Naive thymus-derived CD4-positive, alpha-beta T cell (primary cell): Measurements from ENCODE around the gene GSKIP. TPM values are rescaled to one million over a fixed set of nuclear protein-coding genes. Genes with fewer than 3 reads are reported as not detected.

Source experiments
- ATAC-seq: fragments of 150-1000 bp; cut with Tn5 transposase; 2 replicates; pipeline ENCODE4 v1.10.0; 2021; ENCODE audit warnings: mild to moderate bottlenecking, moderate library complexity
- CTCF ChIA-PET: fragments of 350-600 bp; sonication (Branson Sonifier 250); formaldehyde crosslinking; loops from one replicate; lab custom pipeline; 2021; ENCODE audit warnings: antibody characterized with exemption; lab: Charles Lee
- POLR2A ChIA-PET: fragments of 350-600 bp; sonication (Branson Sonifier 250); formaldehyde crosslinking; loops from one replicate; lab custom pipeline; 2021; ENCODE audit warnings: antibody characterized with exemption, inconsistent platforms; lab: Charles Lee
- DNase-seq, 9 donors: peaks; one replicate each; pipeline versions ENCODE4 v3.0.0 to v3.0.0-alpha.2; 2020 to 2022; ENCODE audit warnings: mixed read lengths in 1 of 9
- H3K27ac ChIP-seq: one replicate; pipeline ENCODE4 v1.7.0; 2013; ENCODE audit warnings: mild to moderate bottlenecking, low read depth, low read length, moderate library complexity
- H3K27me3 ChIP-seq, 2 donors: one replicate each; pipeline ENCODE4 v1.7.0; 2013; ENCODE audit warnings: low read length in 2 of 2, mild to moderate bottlenecking in 2 of 2, moderate library complexity in 2 of 2; ENCODE audit not compliant: control insufficient read depth in 2 of 2, insufficient read depth in 2 of 2
- H3K36me3 ChIP-seq, 3 experiments: 1 replicate in 2 of 3; 2 replicates in 1 of 3; pipeline ENCODE4 v1.7.0; 2013; ENCODE audit warnings: low read length in 3 of 3, mild to moderate bottlenecking in 3 of 3, moderate library complexity in 1 of 3; ENCODE audit not compliant: insufficient read depth in 3 of 3, control insufficient read depth in 2 of 3
- H3K4me1 ChIP-seq, 2 donors: one replicate each; pipeline ENCODE4 v1.7.0; 2013; ENCODE audit warnings: low read length in 2 of 2, mild to moderate bottlenecking in 2 of 2, moderate library complexity in 1 of 2; ENCODE audit not compliant: control insufficient read depth in 2 of 2, insufficient read depth in 2 of 2
- H3K4me3 ChIP-seq: 2 replicates; pipeline ENCODE4 v1.7.0; 2013; ENCODE audit warnings: mild to moderate bottlenecking, low read length
- H3K9me3 ChIP-seq, 3 experiments: 1 replicate in 2 of 3; 2 replicates in 1 of 3; pipeline ENCODE4 v1.7.0; 2013; ENCODE audit warnings: low read length in 3 of 3; ENCODE audit not compliant: control insufficient read depth in 2 of 3
- H3K27ac Mint-ChIP-seq, 9 donors: one replicate each; pipeline ENCODE4 v1.8.0; 2020 to 2022; ENCODE audit warnings: mixed read lengths in 9 of 9, mild to moderate bottlenecking in 8 of 9, moderate library complexity in 5 of 9, inconsistent platforms in 2 of 9
- H3K27me3 Mint-ChIP-seq, 5 donors: one replicate each; pipeline ENCODE4 v1.8.0; 2021 to 2022; ENCODE audit warnings: mixed read lengths in 5 of 5, mild to moderate bottlenecking in 1 of 5
- H3K36me3 Mint-ChIP-seq, 5 donors: one replicate each; pipeline ENCODE4 v1.8.0; 2020 to 2022; ENCODE audit warnings: mixed read lengths in 5 of 5, mild to moderate bottlenecking in 3 of 5, inconsistent platforms in 1 of 5
- H3K4me1 Mint-ChIP-seq, 7 donors: one replicate each; pipeline ENCODE4 v1.8.0; 2020 to 2022; ENCODE audit warnings: mixed read lengths in 7 of 7, mild to moderate bottlenecking in 3 of 7, inconsistent platforms in 1 of 7
- H3K4me3 Mint-ChIP-seq, 10 donors: one replicate each; pipeline ENCODE4 v1.8.0; 2020 to 2022; ENCODE audit warnings: mild to moderate bottlenecking in 10 of 10, mixed read lengths in 10 of 10, moderate library complexity in 6 of 10, inconsistent platforms in 2 of 10
- H3K9me3 Mint-ChIP-seq, 11 donors: one replicate each; pipeline ENCODE4 v1.8.0; 2020 to 2022; ENCODE audit warnings: mixed read lengths in 11 of 11, mild to moderate bottlenecking in 4 of 11, inconsistent platforms in 1 of 11, moderate library complexity in 1 of 11
- intact Hi-C, 2 donors: fragments of 100-400 bp; cut with micrococcal nuclease; formaldehyde crosslinking; loops; one replicate each; pipeline ENCODE4 v1.15.1; 2023
- polyA plus RNA-seq, 2 donors: library from polyadenylated mRNA; unstranded; fragments of 300-500 nt; fragmentation: Illumina TruSeq; gene quantifications; one replicate each; pipeline ENCODE4 v1.2.3, GENCODE V29; 2021
- total RNA-seq, 6 experiments: library from RNA in 5 of 6; stranded (reverse) in 5 of 6; gene quantifications; 1 replicate in 5 of 6; 2 replicates in 1 of 6; pipeline ENCODE4 v1.2.3 and lab custom pipeline; 2021 to 2026

GSKIP gene
- 10 to 100 TPM in 3 of 5 experiments, 1 to 10 TPM in 2; 6.7 to 17.7 (median 14.9) TPM for total RNA-seq
- 10 to 100 TPM; 21.1 to 22.1 TPM for polyA plus RNA-seq
- 18.3 reads per million, percentile 48 among the genes with 10 or more reads in this experiment for total RNA-seq (lab: John Stamatoyannopoulos, UW)

DNA sequence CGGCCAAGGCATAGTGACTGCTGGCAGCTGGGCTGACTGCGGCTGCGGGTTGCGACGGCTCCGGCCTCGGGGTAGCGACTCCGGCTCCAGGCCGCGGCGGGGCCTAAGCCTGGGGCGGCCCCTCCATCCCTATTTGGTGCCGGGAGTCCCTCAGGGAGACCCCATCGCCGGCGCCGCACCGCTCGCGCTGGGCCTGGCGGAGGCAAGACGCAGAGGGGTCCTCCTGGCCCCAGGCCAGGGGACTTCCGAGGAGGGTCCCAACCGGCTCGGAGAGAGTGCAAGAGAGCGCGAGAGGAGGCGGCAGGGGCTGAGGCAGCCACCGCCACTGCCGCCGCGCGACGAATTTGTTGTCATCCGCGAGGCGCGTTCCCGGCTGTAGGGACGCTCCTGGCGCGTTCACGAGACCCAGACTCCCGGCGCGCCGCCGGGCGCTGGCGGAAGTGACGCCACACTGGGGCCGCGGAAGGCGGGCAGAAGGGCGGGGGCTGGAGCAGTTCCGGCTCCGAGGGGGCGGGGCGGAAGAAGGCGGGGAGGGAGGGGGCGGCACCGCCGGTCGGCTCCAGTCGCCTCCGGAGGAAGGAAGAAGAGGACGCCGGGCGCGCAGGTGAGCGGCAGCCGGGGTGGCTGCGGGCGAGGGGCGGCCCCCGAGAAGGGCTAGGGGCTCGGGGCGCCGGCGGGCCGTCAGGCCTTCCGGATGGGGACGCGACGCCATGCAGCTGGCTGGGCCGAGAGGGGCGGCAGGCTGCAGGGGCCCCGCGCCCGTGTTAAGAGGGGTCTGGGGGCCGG, at the start of gene GSKIP, which contains the start of gene ATG2B:
Gene GSKIP (plus strand): TSS at position 562 of the 786 bp plus-strand sequence. CDS start 18,722 bp downstream, outside the sequence.
Gene ATG2B (minus strand): TSS at position 377 of the 786 bp plus-strand sequence. CDS start 365 bp downstream, at position 12.
- Histone ChIP-seq H3K9me3 (no peaks in the 10 kb centered on the region), H3K27ac (peak within 1 kb of the TSS; percentile 90), H3K4me3 (peak within 1 kb of the TSS; percentile 72), H3K27me3 (no peaks in the 10 kb centered on the region), H3K4me1 (peaks cover 19 to 27% of the 10 kb centered on the region in 2 donors), H3K36me3 (peaks cover 0 to 9% (median 0%) of the 10 kb centered on the region in 3 experiments)
- ChIA-PET POLR2A (interaction anchor here (1.0 to 1.9 kb wide), 5 partner anchors 11 to 31 kb away, joined by 3 to 8 read pairs (median 4); partner anchors contain the start of gene AK7), CTCF (no interaction called here)
- intact Hi-C loops: loop anchor here (1.0 to 10.0 kb wide), 9 partner anchors 28 to 1208 kb away; partner anchors contain the start of genes DICER1 (in 2 of the 2), PAPOLA (in 2 of the 2) and VRK1 (in 2 of the 2)
- Mint-ChIP-seq H3K36me3 (peaks cover 0 to 6% (median 3%) of the 10 kb centered on the region in 5 donors), H3K4me3 (peak within 1 kb of the TSS; percentile 82 to 97 (median 90)), H3K27me3 (no peaks in the 10 kb centered on the region), H3K9me3 (no peaks in the 10 kb centered on the region), H3K27ac (peak within 1 kb of the TSS; percentile 82 to 97 (median 89)), H3K4me1 (peaks cover 40 to 72% (median 60%) of the 10 kb centered on the region in 7 donors)
- peak; percentile 95 to 99 (median 98) for DNase-seq
- ATAC-seq: peak; percentile 94

- H3K9me3 ChIP-seq: no peaks in the 10 kb centered on the region
- H3K27me3 Mint-ChIP-seq: no peaks in the 10 kb centered on the region
- no peaks in the 10 kb centered on the region for H3K4me1 ChIP-seq
- ChIA-PET CTCF (no interaction called here), POLR2A (no interaction called here)
- H3K27me3 ChIP-seq: no peaks in the 10 kb centered on the region
- no peak overlapping the region for H3K4me3 ChIP-seq
- H3K36me3 Mint-ChIP-seq: peaks cover 5 to 39% (median 25%) of the 10 kb centered on the region in 5 donors
- no peaks in the 10 kb centered on the region for H3K4me1 Mint-ChIP-seq
- ATAC-seq (no peak), DNase-seq (no peak)
- H3K9me3 Mint-ChIP-seq: no peaks in the 10 kb centered on the region
- no peak overlapping the region for H3K27ac ChIP-seq
- intact Hi-C loops: no loop called here
- no peak overlapping the region for H3K27ac Mint-ChIP-seq
- no peak overlapping the region for H3K4me3 Mint-ChIP-seq
- H3K36me3 ChIP-seq: peaks cover 5 to 59% (median 20%) of the 10 kb centered on the region in 3 experiments
These were observed 47.2 kb upstream of the GSKIP start for GRCh38 chr14:96316087-96316486.

DNA sequence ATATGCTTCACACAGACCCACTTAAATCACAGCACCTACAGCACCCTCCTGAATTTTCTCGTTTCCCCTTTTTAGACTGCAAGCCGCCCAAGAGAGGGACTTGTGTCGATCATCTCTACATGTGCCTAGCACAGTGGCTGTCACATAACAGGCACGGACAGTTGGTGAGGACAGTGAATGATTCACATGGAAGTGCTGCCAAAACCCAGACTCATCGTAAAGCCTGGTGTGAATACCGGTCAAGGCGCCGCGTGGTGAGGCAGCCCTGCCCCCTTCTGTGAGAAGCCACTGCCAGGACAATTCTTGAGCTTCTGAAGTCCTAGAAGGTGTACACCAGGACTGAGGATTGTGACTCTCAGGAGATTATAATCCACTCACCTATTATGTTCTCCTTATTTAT, 44.5 kb upstream of the GSKIP start:
- Histone ChIP-seq H3K4me3 (no peak overlapping the region), H3K27ac (no peak overlapping the region), H3K4me1 (no peaks in the 10 kb centered on the region), H3K27me3 (no peaks in the 10 kb centered on the region), H3K36me3 (peaks cover 9 to 64% (median 11%) of the 10 kb centered on the region in 3 experiments), H3K9me3 (no peaks in the 10 kb centered on the region)
- H3K9me3 Mint-ChIP-seq: no peaks in the 10 kb centered on the region
- ChIA-PET POLR2A (interaction anchor here (0.6 kb wide), 1 partner anchor 336 kb away, joined by 3 read pairs; no protein-coding TSS in a partner anchor), CTCF (no interaction called here)
- no peak for DNase-seq
- H3K36me3 Mint-ChIP-seq: peaks cover 9 to 52% (median 23%) of the 10 kb centered on the region in 5 donors
- no peak for ATAC-seq
- intact Hi-C loops: no loop called here
- no peaks in the 10 kb centered on the region for H3K4me1 Mint-ChIP-seq
- H3K27me3 Mint-ChIP-seq: no peaks in the 10 kb centered on the region
- peak overlapping the region in 1 of 9 donors; percentile 12 for H3K27ac Mint-ChIP-seq
- no peak overlapping the region for H3K4me3 Mint-ChIP-seq

DNA sequence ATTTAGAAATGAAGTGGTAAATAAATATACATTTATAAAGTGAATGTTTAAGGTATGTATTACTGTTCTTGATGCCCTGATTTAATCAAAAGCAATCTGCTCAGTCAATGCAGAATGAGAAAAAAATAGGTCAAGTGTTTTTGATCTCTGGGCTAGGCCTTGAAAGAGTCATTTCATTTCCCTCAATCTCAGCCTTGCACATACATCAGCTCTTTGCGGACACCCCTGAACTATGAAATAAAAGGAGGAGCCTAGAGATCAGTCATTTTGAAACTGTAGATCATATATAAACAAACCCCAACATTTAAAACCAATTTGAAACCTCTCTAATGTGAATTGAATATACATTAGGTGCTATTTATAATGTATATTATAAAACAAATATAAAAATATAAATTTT, 42.7 kb upstream of the GSKIP start:
- no peaks in the 10 kb centered on the region for H3K4me1 ChIP-seq
- Mint-ChIP-seq H3K27ac (no peak overlapping the region), H3K9me3 (no peaks in the 10 kb centered on the region), H3K4me3 (no peak overlapping the region), H3K27me3 (no peaks in the 10 kb centered on the region), H3K4me1 (no peaks in the 10 kb centered on the region), H3K36me3 (peaks cover 9 to 55% (median 18%) of the 10 kb centered on the region in 5 donors)
- no peaks in the 10 kb centered on the region for H3K27me3 ChIP-seq
- ATAC-seq (no peak), DNase-seq (no peak)
- ChIA-PET POLR2A (no interaction called here), CTCF (no interaction called here)
- no peak overlapping the region for H3K27ac ChIP-seq
- intact Hi-C loops: no loop called here
- no peaks in the 10 kb centered on the region for H3K9me3 ChIP-seq
- peaks cover 5 to 61% (median 21%) of the 10 kb centered on the region in 3 experiments for H3K36me3 ChIP-seq
- H3K4me3 ChIP-seq: no peak overlapping the region

- no peaks in the 10 kb centered on the region for H3K27me3 Mint-ChIP-seq
- no peak overlapping the region for H3K4me3 ChIP-seq
- H3K36me3 ChIP-seq: peaks cover 4 to 47% (median 10%) of the 10 kb centered on the region in 3 experiments
- H3K4me3 Mint-ChIP-seq: no peak overlapping the region
- H3K9me3 ChIP-seq: no peaks in the 10 kb centered on the region
- POLR2A ChIA-PET: no interaction called here
- H3K27ac ChIP-seq: no peak overlapping the region
- CTCF ChIA-PET: no interaction called here
- DNase-seq (no peak), ATAC-seq (no peak)
- H3K4me1 Mint-ChIP-seq: no peaks in the 10 kb centered on the region
- H3K36me3 Mint-ChIP-seq: peaks cover 9 to 43% (median 11%) of the 10 kb centered on the region in 5 donors
- no peaks in the 10 kb centered on the region for H3K4me1 ChIP-seq
- intact Hi-C loops: no loop called here
- peaks cover 0 to 1% (median 0%) of the 10 kb centered on the region in 11 donors for H3K9me3 Mint-ChIP-seq
- no peak overlapping the region for H3K27ac Mint-ChIP-seq
- no peaks in the 10 kb centered on the region for H3K27me3 ChIP-seq
These were observed 39.1 kb upstream of the GSKIP start for GRCh38 chr14:96324219-96324618.

- no peak overlapping the region for H3K4me3 Mint-ChIP-seq
- no peaks in the 10 kb centered on the region for H3K4me1 Mint-ChIP-seq
- no peak overlapping the region for H3K4me3 ChIP-seq
- H3K36me3 ChIP-seq: peaks cover 0 to 24% (median 0%) of the 10 kb centered on the region in 3 experiments
- DNase-seq: no peak
- H3K27me3 Mint-ChIP-seq: no peaks in the 10 kb centered on the region
- ChIA-PET CTCF (no interaction called here), POLR2A (no interaction called here)
- ATAC-seq: no peak
- no peak overlapping the region for H3K27ac ChIP-seq
- no peaks in the 10 kb centered on the region for H3K9me3 Mint-ChIP-seq
- H3K9me3 ChIP-seq: no peaks in the 10 kb centered on the region
- H3K36me3 Mint-ChIP-seq: peaks cover 7 to 41% (median 15%) of the 10 kb centered on the region in 5 donors
- intact Hi-C loops: no loop called here
- no peaks in the 10 kb centered on the region for H3K4me1 ChIP-seq
- no peak overlapping the region for H3K27ac Mint-ChIP-seq
- no peaks in the 10 kb centered on the region for H3K27me3 ChIP-seq
These were observed 24.8 kb upstream of the GSKIP start for GRCh38 chr14:96338551-96338950.
